HuH-7.5 (cell line): ENCODE measurements around the gene BTN2A1.
"Not testable (repeated sequence)": the region's sequence is repeated elsewhere in the genome, so short reads cannot be mapped to it uniquely, and the experiment has no call there.

Experiments
- DNase-seq: peaks from one replicate; pipeline ENCODE4 v3.0.0; 2011; ENCODE audit warnings: low spot score

BTN2A1 gene

GRCh38 chr6:26432627-26433201 is 25.0 kb upstream of the BTN2A1 start:
- no peak for DNase-seq

- DNase-seq = not testable (repeated sequence)
These were observed 24.1 kb upstream of the BTN2A1 start for GRCh38 chr6:26433680-26434079.

- no peak for DNase-seq
These were observed 21.7 kb upstream of the BTN2A1 start for GRCh38 chr6:26436018-26436417.

- no peak for DNase-seq
These were observed 20.2 kb upstream of the BTN2A1 start for GRCh38 chr6:26437550-26437949.

- no peak for DNase-seq
These were observed 19.8 kb upstream of the BTN2A1 start for GRCh38 chr6:26438000-26438399.

- no peak for DNase-seq
These were observed 18.3 kb upstream of the BTN2A1 start for GRCh38 chr6:26439151-26440125.

GRCh38 chr6:26440977-26441358 is 16.8 kb upstream of the BTN2A1 start:
- DNase-seq = no peak

GRCh38 chr6:26441977-26442376 is 15.8 kb upstream of the BTN2A1 start:
- no peak for DNase-seq

GRCh38 chr6:26445934-26446667 is 11.7 kb upstream of the BTN2A1 start:
- no peak for DNase-seq

- DNase-seq = no peak
These were observed 10.5 kb upstream of the BTN2A1 start for GRCh38 chr6:26447257-26447656.

- DNase-seq = no peak
These were observed 7.5 kb upstream of the BTN2A1 start for GRCh38 chr6:26450240-26450639.

GRCh38 chr6:26452631-26453235 is 5.0 kb upstream of the BTN2A1 start:
- no peak for DNase-seq

- no peak for DNase-seq
These were observed 3.1 kb upstream of the BTN2A1 start for GRCh38 chr6:26454631-26455030.

- no peak for DNase-seq
These were observed 2.3 kb upstream of the BTN2A1 start for GRCh38 chr6:26455357-26455970.

- DNase-seq = no peak
These were observed 420 bp upstream of the BTN2A1 start for GRCh38 chr6:26457264-26457805.

- no peak for DNase-seq
These were observed 1.5 kb downstream of the BTN2A1 start for GRCh38 chr6:26459023-26459810.

GRCh38 chr6:26461353-26461752 is 3.6 kb downstream of the BTN2A1 start:
- DNase-seq = not testable (repeated sequence)

GRCh38 chr6:26464014-26464413 is 6.3 kb downstream of the BTN2A1 start:
- no peak for DNase-seq

- DNase-seq = no peak
These were observed 6.8 kb downstream of the BTN2A1 start for GRCh38 chr6:26464416-26465131.

- DNase-seq = no peak
These were observed 8.0 kb downstream of the BTN2A1 start for GRCh38 chr6:26465776-26466175.
